ENCODE data around the gene KLHL2. TPM values are rescaled to one million over a fixed set of nuclear protein-coding genes. Genes with fewer than 3 reads are reported as not detected.
"Not testable (repeated sequence)": the region's sequence is repeated elsewhere in the genome, so short reads cannot be mapped to it uniquely, and the experiment has no call there.

The KLHL2 gene
- total RNA-seq: 10 to 100 TPM; 11.6 to 16.0 TPM
- 11.5 TPM for polyA plus RNA-seq (2013, experiment 1 of 2)
- polyA plus RNA-seq (2013, experiment 2 of 2): 10.4 TPM
- long read RNA-seq, experiment 1, partial matches to known transcripts: 2 of 4 reads
- long read RNA-seq, experiment 1, other reads (novel, unspliced or antisense): 2 of 4 reads
- long read RNA-seq, experiment 2, transcript KLHL2-201 (15 exons, 3,134 nt): major isoform, 11 of 30 reads
- long read RNA-seq, experiment 2, partial matches to known transcripts: 5 of 30 reads
- long read RNA-seq, experiment 2, other reads (novel, unspliced or antisense): 14 of 30 reads
- long read RNA-seq, experiment 3, partial matches to known transcripts: 2 of 6 reads
- long read RNA-seq, experiment 3, other reads (novel, unspliced or antisense): 4 of 6 reads
- long read RNA-seq, experiment 4, partial matches to known transcripts: 2 of 2 reads
- long read RNA-seq, experiment 4, other reads (novel, unspliced or antisense): 0 of 2 reads

GRCh38 chr4:165207431-165208220, at the start of gene KLHL2:
Gene KLHL2, plus strand, starts transcription at chr4:165207561. Its CDS starts 316 bp downstream, at chr4:165207877.
- Mint-ChIP-seq H3K4me1 (peaks cover 34% of the 10 kb centered on the region), H3K4me3 (peak within 1 kb of the TSS; percentile 76), H3K27ac (peak within 1 kb of the TSS; percentile 22), H3K9me3 (no peaks in the 10 kb centered on the region), H3K27me3 (ENCODE audit: insufficient read depth) (peaks cover 68% of the 10 kb centered on the region), H3K36me3 (ENCODE audit: low read depth) (no peaks in the 10 kb centered on the region)
- Histone ChIP-seq H3K9ac (ENCODE audit: extremely low read depth, low read length, poor library complexity, severe bottlenecking) (peak within 1 kb of the TSS; percentile 70), H3K27ac (ENCODE audit: low read depth, low read length) (no peak within 1 kb of the TSS), H3K9me3 (ENCODE audit: control insufficient read depth, low read length) (no peaks in the 10 kb centered on the region), H3K27me3 (ENCODE audit: control insufficient read depth, insufficient read depth, low read length, poor library complexity, severe bottlenecking) (peaks cover 40% of the 10 kb centered on the region), H3K4me3 (ENCODE audit: low read length) (peak within 1 kb of the TSS; percentile 95), H3K4me1 (ENCODE audit: control insufficient read depth, insufficient read depth, low read length) (peaks cover 4% of the 10 kb centered on the region), H3K36me3 (ENCODE audit: control insufficient read depth, insufficient read depth, low read length) (no peaks in the 10 kb centered on the region)
- 0% methylated on average over 13 to 113 of the region's 113 CpGs for WGBS, 2 experiments (ENCODE audit: insufficient coverage in 1 of 2, insufficient read length in 1 of 2)
- DNase-seq: peak; percentile 83
- TF ChIP-seq, protein P1, sequence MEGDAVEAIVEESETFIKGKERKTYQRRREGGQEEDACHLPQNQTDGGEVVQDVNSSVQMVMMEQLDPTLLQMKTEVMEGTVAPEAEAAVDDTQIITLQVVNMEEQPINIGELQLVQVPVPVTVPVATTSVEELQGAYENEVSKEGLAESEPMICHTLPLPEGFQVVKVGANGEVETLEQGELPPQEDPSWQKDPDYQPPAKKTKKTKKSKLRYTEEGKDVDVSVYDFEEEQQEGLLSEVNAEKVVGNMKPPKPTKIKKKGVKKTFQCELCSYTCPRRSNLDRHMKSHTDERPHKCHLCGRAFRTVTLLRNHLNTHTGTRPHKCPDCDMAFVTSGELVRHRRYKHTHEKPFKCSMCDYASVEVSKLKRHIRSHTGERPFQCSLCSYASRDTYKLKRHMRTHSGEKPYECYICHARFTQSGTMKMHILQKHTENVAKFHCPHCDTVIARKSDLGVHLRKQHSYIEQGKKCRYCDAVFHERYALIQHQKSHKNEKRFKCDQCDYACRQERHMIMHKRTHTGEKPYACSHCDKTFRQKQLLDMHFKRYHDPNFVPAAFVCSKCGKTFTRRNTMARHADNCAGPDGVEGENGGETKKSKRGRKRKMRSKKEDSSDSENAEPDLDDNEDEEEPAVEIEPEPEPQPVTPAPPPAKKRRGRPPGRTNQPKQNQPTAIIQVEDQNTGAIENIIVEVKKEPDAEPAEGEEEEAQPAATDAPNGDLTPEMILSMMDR (conservative IDR thresholded peaks at IDR 0.05): no peak

DNA sequence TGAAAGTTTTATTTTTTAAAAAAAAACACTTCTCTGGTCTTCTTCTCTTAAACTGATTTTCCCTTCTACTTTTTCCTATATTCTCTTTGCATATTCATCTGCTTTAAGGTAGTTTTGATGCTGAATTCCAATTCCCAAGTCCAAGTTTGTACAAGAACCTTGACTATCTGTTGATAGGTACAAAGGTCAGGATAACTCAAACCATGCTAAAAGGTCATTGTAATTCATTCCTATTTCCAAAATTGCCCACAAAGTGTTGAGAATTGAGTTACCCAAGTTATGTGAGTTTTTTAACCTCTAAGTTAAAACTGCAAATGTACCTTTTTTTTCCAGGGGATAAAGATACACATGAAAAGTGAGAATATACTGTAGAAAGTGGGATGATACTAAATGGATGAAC, 48.6 kb upstream of the KLHL2 start:
- TF ChIP-seq, protein P1 (conservative IDR thresholded peaks at IDR 0.05): no peak
- peaks cover 16% of the 10 kb centered on the region for H3K9me3 Mint-ChIP-seq
- Histone ChIP-seq H3K36me3 (ENCODE audit: control insufficient read depth, insufficient read depth, low read length) (no peaks in the 10 kb centered on the region), H3K27ac (ENCODE audit: low read depth, low read length) (no peak overlapping the region), H3K4me1 (ENCODE audit: control insufficient read depth, insufficient read depth, low read length) (peaks cover 5% of the 10 kb centered on the region), H3K9me3 (ENCODE audit: control insufficient read depth, low read length) (no peaks in the 10 kb centered on the region), H3K4me3 (ENCODE audit: low read length) (no peak overlapping the region), H3K27me3 (ENCODE audit: control insufficient read depth, insufficient read depth, low read length, poor library complexity, severe bottlenecking) (no peaks in the 10 kb centered on the region), H3K9ac (ENCODE audit: extremely low read depth, low read length, poor library complexity, severe bottlenecking) (no peak overlapping the region)
- H3K4me1 Mint-ChIP-seq: peaks cover 6% of the 10 kb centered on the region
- DNase-seq: no peak
- no peaks in the 10 kb centered on the region for H3K36me3 Mint-ChIP-seq (ENCODE audit: low read depth)
- no peak overlapping the region for H3K27ac Mint-ChIP-seq
- H3K4me3 Mint-ChIP-seq: no peak overlapping the region
- H3K27me3 Mint-ChIP-seq (ENCODE audit: insufficient read depth): no peaks in the 10 kb centered on the region

DNA sequence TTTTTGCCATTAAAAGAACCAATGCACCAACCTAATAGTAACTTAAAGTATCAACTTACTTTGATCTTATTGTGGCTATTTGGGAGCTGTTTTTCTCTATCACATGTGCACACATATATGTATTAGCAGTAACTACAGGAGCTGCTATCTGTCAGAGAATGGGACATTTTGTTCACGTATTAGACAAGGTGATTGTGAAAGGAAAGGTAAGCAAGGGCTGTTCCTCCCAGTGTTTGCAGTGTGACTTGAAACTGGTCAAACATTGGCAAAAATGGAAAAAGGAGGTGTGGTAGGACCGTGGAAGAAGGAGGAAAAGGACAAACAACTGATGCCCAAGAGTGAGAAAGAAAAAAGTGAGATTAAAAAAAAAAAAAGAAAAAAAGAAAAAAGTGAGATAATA, 43.1 kb upstream of the KLHL2 start:
- Histone ChIP-seq H3K9ac (ENCODE audit: extremely low read depth, low read length, poor library complexity, severe bottlenecking) (no peak overlapping the region), H3K9me3 (ENCODE audit: control insufficient read depth, low read length) (no peaks in the 10 kb centered on the region), H3K27ac (ENCODE audit: low read depth, low read length) (no peak overlapping the region), H3K4me1 (ENCODE audit: control insufficient read depth, insufficient read depth, low read length) (no peaks in the 10 kb centered on the region), H3K4me3 (ENCODE audit: low read length) (no peak overlapping the region), H3K27me3 (ENCODE audit: control insufficient read depth, insufficient read depth, low read length, poor library complexity, severe bottlenecking) (no peaks in the 10 kb centered on the region), H3K36me3 (ENCODE audit: control insufficient read depth, insufficient read depth, low read length) (no peaks in the 10 kb centered on the region)
- H3K4me3 Mint-ChIP-seq: no peak overlapping the region
- H3K27ac Mint-ChIP-seq: no peak overlapping the region
- no peaks in the 10 kb centered on the region for H3K36me3 Mint-ChIP-seq (ENCODE audit: low read depth)
- H3K4me1 Mint-ChIP-seq: no peaks in the 10 kb centered on the region
- H3K9me3 Mint-ChIP-seq: peaks cover 10% of the 10 kb centered on the region
- no peaks in the 10 kb centered on the region for H3K27me3 Mint-ChIP-seq (ENCODE audit: insufficient read depth)
- 91% methylated on average over 2 of the region's 2 CpGs; no CpG with 5 or more reads in 1 of the 2 experiments for WGBS, 2 experiments (ENCODE audit: insufficient coverage in 1 of 2, insufficient read length in 1 of 2)
- DNase-seq: no peak
- TF ChIP-seq, protein P1 (conservative IDR thresholded peaks at IDR 0.05): no peak

DNA sequence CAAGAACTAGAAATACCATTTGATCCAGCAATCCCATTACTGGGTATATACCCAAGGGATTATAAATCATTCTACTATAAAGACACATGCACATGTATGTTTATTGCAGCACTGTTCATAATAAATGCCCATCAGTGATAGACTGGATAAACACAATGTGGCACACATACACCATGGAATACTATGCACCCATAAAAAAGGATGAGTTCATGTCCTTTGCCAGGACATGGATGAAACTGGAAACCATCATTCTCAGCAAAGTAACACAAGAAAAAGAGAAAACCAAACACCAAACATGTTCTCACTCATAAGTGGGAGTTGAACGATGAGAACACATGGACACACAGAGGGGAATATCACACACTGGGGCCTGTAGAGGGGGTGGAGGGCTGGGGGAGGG, 40.5 kb upstream of the KLHL2 start:
- DNase-seq; H3K27me3 Mint-ChIP-seq (ENCODE audit: insufficient read depth); H3K4me1 ChIP-seq (ENCODE audit: control insufficient read depth, insufficient read depth, low read length); H3K27me3 ChIP-seq (ENCODE audit: control insufficient read depth, insufficient read depth, low read length, poor library complexity, severe bottlenecking); H3K9ac ChIP-seq (ENCODE audit: extremely low read depth, low read length, poor library complexity, severe bottlenecking); H3K36me3 Mint-ChIP-seq (ENCODE audit: low read depth); H3K9me3 ChIP-seq (ENCODE audit: control insufficient read depth, low read length); H3K27ac Mint-ChIP-seq; H3K36me3 ChIP-seq (ENCODE audit: control insufficient read depth, insufficient read depth, low read length); H3K4me3 Mint-ChIP-seq; H3K4me1 Mint-ChIP-seq; H3K4me3 ChIP-seq (ENCODE audit: low read length); H3K27ac ChIP-seq (ENCODE audit: low read depth, low read length): not testable (repeated sequence)
- peaks cover 10% of the 10 kb centered on the region for H3K9me3 Mint-ChIP-seq
- 100% methylated on average over 1 of the region's 1 CpG; no CpG with 5 or more reads in 1 of the 2 experiments for WGBS, 2 experiments (ENCODE audit: insufficient coverage in 1 of 2, insufficient read length in 1 of 2)
